Lower leg skin (tissue), 4 donors: Measurements from ENCODE around the gene IFT88. TPM values are rescaled to one million over a fixed set of nuclear protein-coding genes. Genes with fewer than 3 reads are reported as not detected.

Experiments
- DNase-seq, 2 donors: peaks; one replicate each; pipeline ENCODE4 v3.0.0-alpha.2; 2019; ENCODE audit warnings: low spot score in 2 of 2
- H3K4me3 ChIP-seq: fragments of 200-600 bp; sonication (generic); 2 replicates; pipeline ENCODE4 v1.5.1; 2017; ENCODE audit warnings: mild to moderate bottlenecking, low read depth; ENCODE audit not compliant: poor library complexity, severe bottlenecking
- POLR2A ChIP-seq, 2 donors: fragments of 450-650 bp; IDR thresholded peaks; one replicate each; pipeline ENCODE4 v1.6.1; 2016 to 2017; ENCODE audit warnings: antibody characterized with exemption in 2 of 2, mild to moderate bottlenecking in 1 of 2, moderate library complexity in 1 of 2
- WGBS, 2 donors: methylation state at CpG; one replicate each; pipeline ENCODE4 v1.1.5; 2018; 5-methylcytosine and 5-hydroxymethylcytosine counted together
- intact Hi-C: fragments of 100-400 bp; cut with DNase I; formaldehyde crosslinking; loops from one replicate; pipeline ENCODE4 v1.15.0; 2023; ENCODE audit warnings: low total_unique reads
- total RNA-seq, 4 donors: library from RNA; depleted of rRNA; stranded (reverse); fragments of >200 nt; gene quantifications; one replicate each; pipeline ENCODE4 v1.1.0, GENCODE V29; 2016
- TF ChIP-seq, protein P1 (sequence below), 3 donors: fragments of 450-650 bp; IDR thresholded peaks; one replicate each; pipeline ENCODE4 v1.5.1; 2016; ENCODE audit warnings: antibody characterized with exemption in 3 of 3, mild to moderate bottlenecking in 3 of 3, moderate library complexity in 2 of 3

Gene IFT88
- total RNA-seq, 4 donors from 2014 or later = 3.5 to 8.0 (median 6.9) TPM

GRCh38 chr13:20579191-20579590 is 12.2 kb downstream of the IFT88 start:
- no peak for TF ChIP-seq POLR2A (IDR thresholded peaks at IDR 0.05)
- TF ChIP-seq, protein P1, sequence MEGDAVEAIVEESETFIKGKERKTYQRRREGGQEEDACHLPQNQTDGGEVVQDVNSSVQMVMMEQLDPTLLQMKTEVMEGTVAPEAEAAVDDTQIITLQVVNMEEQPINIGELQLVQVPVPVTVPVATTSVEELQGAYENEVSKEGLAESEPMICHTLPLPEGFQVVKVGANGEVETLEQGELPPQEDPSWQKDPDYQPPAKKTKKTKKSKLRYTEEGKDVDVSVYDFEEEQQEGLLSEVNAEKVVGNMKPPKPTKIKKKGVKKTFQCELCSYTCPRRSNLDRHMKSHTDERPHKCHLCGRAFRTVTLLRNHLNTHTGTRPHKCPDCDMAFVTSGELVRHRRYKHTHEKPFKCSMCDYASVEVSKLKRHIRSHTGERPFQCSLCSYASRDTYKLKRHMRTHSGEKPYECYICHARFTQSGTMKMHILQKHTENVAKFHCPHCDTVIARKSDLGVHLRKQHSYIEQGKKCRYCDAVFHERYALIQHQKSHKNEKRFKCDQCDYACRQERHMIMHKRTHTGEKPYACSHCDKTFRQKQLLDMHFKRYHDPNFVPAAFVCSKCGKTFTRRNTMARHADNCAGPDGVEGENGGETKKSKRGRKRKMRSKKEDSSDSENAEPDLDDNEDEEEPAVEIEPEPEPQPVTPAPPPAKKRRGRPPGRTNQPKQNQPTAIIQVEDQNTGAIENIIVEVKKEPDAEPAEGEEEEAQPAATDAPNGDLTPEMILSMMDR (IDR thresholded peaks at IDR 0.05) = no peak
- H3K4me3 ChIP-seq = no peak overlapping the region
- WGBS, 2 donors = 85 to 90% methylated on average over 3 of the region's 3 CpGs
- intact Hi-C loops = no loop called here
- DNase-seq = no peak

GRCh38 chr13:20580257-20580656 is 13.3 kb downstream of the IFT88 start:
- WGBS, 2 donors = 90 to 93% methylated on average over 5 of the region's 5 CpGs
- TF ChIP-seq, protein P1 (IDR thresholded peaks at IDR 0.05) = no peak
- TF ChIP-seq POLR2A (IDR thresholded peaks at IDR 0.05) = no peak
- intact Hi-C loops = no loop called here
- DNase-seq = peak in 1 of 2 donors; percentile 74
- H3K4me3 ChIP-seq = no peak overlapping the region

GRCh38 chr13:20582026-20582425 is 15.1 kb downstream of the IFT88 start:
- TF ChIP-seq POLR2A (IDR thresholded peaks at IDR 0.05) = no peak
- no peak overlapping the region for H3K4me3 ChIP-seq
- intact Hi-C loops = no loop called here
- WGBS, 2 donors = 60 to 70% methylated on average over 2 of the region's 2 CpGs
- no peak for DNase-seq

DNA sequence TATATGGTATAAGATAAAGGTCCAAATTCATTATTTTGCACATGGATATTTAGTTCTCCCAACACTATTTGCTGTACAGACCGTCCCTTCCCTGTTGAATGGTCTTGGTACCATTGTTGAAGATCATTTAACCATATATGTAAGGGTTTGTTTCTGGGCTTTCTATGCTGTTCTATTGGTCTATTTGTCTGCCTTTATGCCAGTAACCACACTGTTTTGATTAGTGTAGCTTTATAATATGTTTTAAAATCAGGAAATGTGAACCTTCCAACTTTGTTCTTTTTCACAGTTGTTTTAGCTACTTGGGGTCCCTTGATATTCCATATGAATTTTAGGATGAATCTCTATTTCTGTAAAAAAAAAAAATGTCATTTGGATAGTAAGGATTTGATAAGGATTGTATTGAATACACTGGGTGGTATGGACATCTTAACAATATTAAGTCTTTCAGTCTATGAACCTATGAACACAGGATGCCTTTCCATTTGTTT is 16.9 kb downstream of the IFT88 start:
- WGBS, 2 donors = 97 to 100% methylated on average over 1 of the region's 1 CpG
- intact Hi-C loops = no loop called here
- TF ChIP-seq, protein P1 (IDR thresholded peaks at IDR 0.05) = no peak
- no peak for TF ChIP-seq POLR2A (IDR thresholded peaks at IDR 0.05)
- H3K4me3 ChIP-seq = no peak overlapping the region
- DNase-seq = no peak

- no peak for DNase-seq
These were observed 18.4 kb downstream of the IFT88 start for GRCh38 chr13:20585371-20585770.

DNA sequence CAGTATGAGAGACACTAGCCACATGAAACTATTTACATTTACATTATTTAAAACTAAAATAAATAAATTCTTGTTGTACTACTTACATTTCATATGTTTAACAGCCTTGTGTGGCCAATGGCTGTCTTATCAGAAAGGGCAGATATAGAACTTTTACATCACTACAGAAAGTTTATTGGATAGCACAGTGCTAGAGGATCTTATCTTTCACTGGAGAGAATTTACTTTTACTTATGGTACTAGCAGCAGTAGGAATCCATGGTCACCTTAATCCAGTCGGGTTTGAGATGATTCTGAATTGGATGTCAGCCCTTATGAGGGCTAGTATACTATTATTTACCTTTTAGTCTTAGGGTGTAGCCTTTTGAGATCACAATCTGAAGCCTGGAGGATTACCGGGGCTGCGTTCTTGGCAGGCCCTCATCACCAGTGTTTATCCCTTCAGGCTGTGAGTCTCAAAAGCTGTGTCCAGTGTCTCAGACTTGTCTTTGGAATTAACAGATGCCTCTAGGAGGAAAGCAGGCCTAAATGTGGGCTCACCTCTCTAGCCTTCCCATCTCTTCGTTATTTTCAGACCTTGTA is 21.7 kb downstream of the IFT88 start:
- no peak for DNase-seq
- 54 to 69% methylated on average over 4 of the region's 4 CpGs for WGBS, 2 donors
- no peak overlapping the region for H3K4me3 ChIP-seq
- TF ChIP-seq POLR2A (IDR thresholded peaks at IDR 0.05) = no peak
- TF ChIP-seq, protein P1 (IDR thresholded peaks at IDR 0.05) = no peak
- intact Hi-C loops = no loop called here

More at GRCh38 chr13:20585371-20585770, 18.4 kb downstream of the IFT88 start:
- WGBS, 2 donors = 96 to 100% methylated on average over 2 of the region's 2 CpGs
- no peak overlapping the region for H3K4me3 ChIP-seq
- intact Hi-C loops = no loop called here
- no peak for TF ChIP-seq POLR2A (IDR thresholded peaks at IDR 0.05)
- TF ChIP-seq, protein P1 (IDR thresholded peaks at IDR 0.05) = no peak
